ENCODE data around the gene EMSY.
"Not testable (repeated sequence)": the region's sequence is repeated elsewhere in the genome, so short reads cannot be mapped to it uniquely, and the experiment has no call there.

Gene EMSY

GRCh38 chr11:76444384-76445120 lies at the start of gene EMSY:
TSS of gene EMSY (plus strand) at chr11:76445018. CDS start at chr11:76446939, 1,921 bp downstream.
- peak; percentile 97 to 99 for DNase-seq (ENCODE audit: low spot score in 2 of 2)
- in situ Hi-C loops (cut with MboI; ENCODE audit: low sequenced_read_pairs) = no loop called here
- Histone ChIP-seq H3K4me3 (peak within 1 kb of the TSS; percentile 90), H3K36me3 (replicated peaks) (peaks cover 26% of the 10 kb centered on the region), H3K9me3 (no peaks in the 10 kb centered on the region), H3K27me3 (ENCODE audit: low read depth) (no peaks in the 10 kb centered on the region), H3K4me1 (peaks cover 30% of the 10 kb centered on the region)

GRCh38 chr11:76395296-76395695 lies 49.5 kb upstream of the EMSY start:
- Histone ChIP-seq H3K4me1 (peaks cover 19% of the 10 kb centered on the region), H3K4me3 (no peak overlapping the region), H3K36me3 (replicated peaks) (no peaks in the 10 kb centered on the region), H3K27me3 (ENCODE audit: low read depth) (no peaks in the 10 kb centered on the region), H3K9me3 (no peaks in the 10 kb centered on the region)
- in situ Hi-C loops (cut with MboI; ENCODE audit: low sequenced_read_pairs) = no loop called here
- no peak for DNase-seq (ENCODE audit: low spot score in 2 of 2)

GRCh38 chr11:76397383-76397782 lies 47.4 kb upstream of the EMSY start:
- DNase-seq (ENCODE audit: low spot score in 2 of 2) = no peak
- Histone ChIP-seq H3K27me3 (ENCODE audit: low read depth) (no peaks in the 10 kb centered on the region), H3K36me3 (replicated peaks) (no peaks in the 10 kb centered on the region), H3K4me1 (peaks cover 19% of the 10 kb centered on the region), H3K9me3 (no peaks in the 10 kb centered on the region), H3K4me3 (no peak overlapping the region)
- in situ Hi-C loops (cut with MboI; ENCODE audit: low sequenced_read_pairs) = no loop called here

- DNase-seq (ENCODE audit: low spot score in 2 of 2) = no peak
- Histone ChIP-seq H3K36me3 (replicated peaks) (no peaks in the 10 kb centered on the region), H3K9me3 (no peaks in the 10 kb centered on the region), H3K27me3 (ENCODE audit: low read depth) (no peaks in the 10 kb centered on the region), H3K4me3 (no peak overlapping the region), H3K4me1 (peaks cover 6% of the 10 kb centered on the region; the same call in 1 of the 2 replicates)
- in situ Hi-C loops (cut with MboI; ENCODE audit: low sequenced_read_pairs) = no loop called here
Measured at GRCh38 chr11:76400967-76401366, 43.9 kb upstream of the EMSY start.

- in situ Hi-C loops (cut with MboI; ENCODE audit: low sequenced_read_pairs); DNase-seq (ENCODE audit: low spot score in 2 of 2): not testable (repeated sequence)
Measured at GRCh38 chr11:76401484-76401883, 43.3 kb upstream of the EMSY start.

GRCh38 chr11:76406359-76406758 lies 38.5 kb upstream of the EMSY start:
- Histone ChIP-seq H3K4me1 (peaks cover 13% of the 10 kb centered on the region), H3K36me3 (replicated peaks) (no peaks in the 10 kb centered on the region), H3K9me3 (no peaks in the 10 kb centered on the region), H3K27me3 (ENCODE audit: low read depth) (no peaks in the 10 kb centered on the region), H3K4me3 (no peak overlapping the region)
- no peak for DNase-seq (ENCODE audit: low spot score in 2 of 2)
- in situ Hi-C loops (cut with MboI; ENCODE audit: low sequenced_read_pairs) = no loop called here

More at GRCh38 chr11:76401484-76401883, 43.3 kb upstream of the EMSY start:
- not testable (repeated sequence) for H3K27me3 ChIP-seq (ENCODE audit: low read depth); H3K4me1 ChIP-seq; H3K9me3 ChIP-seq; H3K36me3 ChIP-seq (replicated peaks); H3K4me3 ChIP-seq

GRCh38 chr11:76408171-76408965 lies 36.5 kb upstream of the EMSY start:
- Histone ChIP-seq H3K36me3 (replicated peaks) (no peaks in the 10 kb centered on the region), H3K9me3 (no peaks in the 10 kb centered on the region), H3K4me1 (peaks cover 13% of the 10 kb centered on the region), H3K27me3 (ENCODE audit: low read depth) (no peaks in the 10 kb centered on the region), H3K4me3 (no peak overlapping the region)
- in situ Hi-C loops (cut with MboI; ENCODE audit: low sequenced_read_pairs) = no loop called here
- DNase-seq (ENCODE audit: low spot score in 2 of 2) = peak; percentile 17 to 72

GRCh38 chr11:76410851-76411357 lies 33.9 kb upstream of the EMSY start:
- H3K36me3 ChIP-seq (replicated peaks) = no peaks in the 10 kb centered on the region
- H3K4me3 ChIP-seq = no peak overlapping the region
- in situ Hi-C loops (cut with MboI; ENCODE audit: low sequenced_read_pairs) = no loop called here
- H3K27me3 ChIP-seq (ENCODE audit: low read depth) = no peaks in the 10 kb centered on the region
- no peaks in the 10 kb centered on the region for H3K9me3 ChIP-seq
- no peak for DNase-seq (ENCODE audit: low spot score in 2 of 2)
- peaks cover 10% of the 10 kb centered on the region for H3K4me1 ChIP-seq

GRCh38 chr11:76415073-76415472 lies 29.7 kb upstream of the EMSY start:
- no peaks in the 10 kb centered on the region for H3K36me3 ChIP-seq (replicated peaks)
- peaks cover 17% of the 10 kb centered on the region for H3K4me1 ChIP-seq
- no peak overlapping the region for H3K4me3 ChIP-seq
- H3K9me3 ChIP-seq = peaks cover 9% of the 10 kb centered on the region
- H3K27me3 ChIP-seq (ENCODE audit: low read depth) = no peaks in the 10 kb centered on the region
- in situ Hi-C loops (cut with MboI; ENCODE audit: low sequenced_read_pairs) = no loop called here
- DNase-seq (ENCODE audit: low spot score in 2 of 2) = no peak

- Histone ChIP-seq H3K36me3 (replicated peaks) (no peaks in the 10 kb centered on the region), H3K4me1 (peaks cover 17% of the 10 kb centered on the region), H3K4me3 (no peak overlapping the region), H3K27me3 (ENCODE audit: low read depth) (no peaks in the 10 kb centered on the region), H3K9me3 (peaks cover 9% of the 10 kb centered on the region)
- in situ Hi-C loops (cut with MboI; ENCODE audit: low sequenced_read_pairs) = no loop called here
- no peak for DNase-seq (ENCODE audit: low spot score in 2 of 2)
Measured at GRCh38 chr11:76419896-76420295, 24.9 kb upstream of the EMSY start.

GRCh38 chr11:76424379-76424778 lies 20.4 kb upstream of the EMSY start:
- Histone ChIP-seq H3K36me3 (replicated peaks) (no peaks in the 10 kb centered on the region), H3K4me1 (peaks cover 1% of the 10 kb centered on the region), H3K4me3 (no peak overlapping the region), H3K9me3 (peaks cover 3% of the 10 kb centered on the region), H3K27me3 (ENCODE audit: low read depth) (no peaks in the 10 kb centered on the region)
- in situ Hi-C loops (cut with MboI; ENCODE audit: low sequenced_read_pairs) = no loop called here
- DNase-seq (ENCODE audit: low spot score in 2 of 2) = no peak

- no peaks in the 10 kb centered on the region for H3K27me3 ChIP-seq (ENCODE audit: low read depth)
- no peaks in the 10 kb centered on the region for H3K4me1 ChIP-seq
- no peak for DNase-seq (ENCODE audit: low spot score in 2 of 2)
- H3K36me3 ChIP-seq (replicated peaks) = no peaks in the 10 kb centered on the region
- H3K4me3 ChIP-seq = no peak overlapping the region
- in situ Hi-C loops (cut with MboI; ENCODE audit: low sequenced_read_pairs) = no loop called here
- H3K9me3 ChIP-seq = no peaks in the 10 kb centered on the region
Measured at GRCh38 chr11:76424891-76425290, 19.9 kb upstream of the EMSY start.

GRCh38 chr11:76426660-76427059 lies 18.2 kb upstream of the EMSY start:
- no peak overlapping the region for H3K4me3 ChIP-seq
- H3K4me1 ChIP-seq = peaks cover 2% of the 10 kb centered on the region
- in situ Hi-C loops (cut with MboI; ENCODE audit: low sequenced_read_pairs) = no loop called here
- H3K36me3 ChIP-seq (replicated peaks) = no peaks in the 10 kb centered on the region
- no peak for DNase-seq (ENCODE audit: low spot score in 2 of 2)
- no peaks in the 10 kb centered on the region for H3K27me3 ChIP-seq (ENCODE audit: low read depth)
- H3K9me3 ChIP-seq = no peaks in the 10 kb centered on the region

- no peak overlapping the region for H3K4me3 ChIP-seq
- in situ Hi-C loops (cut with MboI; ENCODE audit: low sequenced_read_pairs) = no loop called here
- H3K36me3 ChIP-seq (replicated peaks) = peaks cover 4% of the 10 kb centered on the region; the same call in 1 of the 2 replicates
- peaks cover 7% of the 10 kb centered on the region for H3K4me1 ChIP-seq
- no peaks in the 10 kb centered on the region for H3K27me3 ChIP-seq (ENCODE audit: low read depth)
- H3K9me3 ChIP-seq = no peaks in the 10 kb centered on the region
- no peak for DNase-seq (ENCODE audit: low spot score in 2 of 2)
Measured at GRCh38 chr11:76436020-76436419, 8.8 kb upstream of the EMSY start.

Measured in HAP-1 (cell line).